Osteocyte (in vitro differentiated cells): ENCODE data around the gene LNX1. TPM values are rescaled to one million over a fixed set of nuclear protein-coding genes. Genes with fewer than 3 reads are reported as not detected.
A peak's percentile ranks its signal among the peaks of the same experiment; 100 is the strongest.

Source experiments
- DNase-seq: peaks from one replicate; pipeline ENCODE4 v3.0.0; 2021; ENCODE audit warnings: mixed read lengths; ENCODE audit not compliant: unreplicated experiment; ENCODE audit errors: extremely low spot score
- H3K27ac Mint-ChIP-seq: one replicate; pipeline ENCODE4 v1.8.0; 2021; ENCODE audit warnings: mild to moderate bottlenecking, mixed read lengths; ENCODE audit not compliant: unreplicated experiment
- H3K27me3 Mint-ChIP-seq: one replicate; pipeline ENCODE4 v1.8.0; 2021; ENCODE audit warnings: mixed read lengths; ENCODE audit not compliant: unreplicated experiment
- H3K36me3 Mint-ChIP-seq: one replicate; pipeline ENCODE4 v1.8.0; 2021; ENCODE audit warnings: mixed read lengths; ENCODE audit not compliant: unreplicated experiment
- H3K4me1 Mint-ChIP-seq: one replicate; pipeline ENCODE4 v1.8.0; 2021; ENCODE audit warnings: mixed read lengths; ENCODE audit not compliant: unreplicated experiment
- H3K4me3 Mint-ChIP-seq: one replicate; pipeline ENCODE4 v1.8.0; 2021; ENCODE audit warnings: mild to moderate bottlenecking, moderate library complexity, mixed read lengths; ENCODE audit not compliant: unreplicated experiment
- H3K9me3 Mint-ChIP-seq: one replicate; pipeline ENCODE4 v1.8.0; 2021; ENCODE audit warnings: mixed read lengths; ENCODE audit not compliant: unreplicated experiment
- total RNA-seq: library from RNA; stranded (reverse); gene quantifications from 2 replicates; pipeline ENCODE4 v1.2.1, GENCODE V29; 2021
- TF ChIP-seq, protein P1 (sequence below): fragments of 200-600 bp; sonication (generic); IDR thresholded peaks from 2 replicates; pipeline ENCODE4 v1.5.0; 2021; ENCODE audit warnings: antibody characterized with exemption, mild to moderate bottlenecking, moderate library complexity

LNX1 gene
- total RNA-seq, 1 donor from 2014 or later: 0.24 TPM

DNA sequence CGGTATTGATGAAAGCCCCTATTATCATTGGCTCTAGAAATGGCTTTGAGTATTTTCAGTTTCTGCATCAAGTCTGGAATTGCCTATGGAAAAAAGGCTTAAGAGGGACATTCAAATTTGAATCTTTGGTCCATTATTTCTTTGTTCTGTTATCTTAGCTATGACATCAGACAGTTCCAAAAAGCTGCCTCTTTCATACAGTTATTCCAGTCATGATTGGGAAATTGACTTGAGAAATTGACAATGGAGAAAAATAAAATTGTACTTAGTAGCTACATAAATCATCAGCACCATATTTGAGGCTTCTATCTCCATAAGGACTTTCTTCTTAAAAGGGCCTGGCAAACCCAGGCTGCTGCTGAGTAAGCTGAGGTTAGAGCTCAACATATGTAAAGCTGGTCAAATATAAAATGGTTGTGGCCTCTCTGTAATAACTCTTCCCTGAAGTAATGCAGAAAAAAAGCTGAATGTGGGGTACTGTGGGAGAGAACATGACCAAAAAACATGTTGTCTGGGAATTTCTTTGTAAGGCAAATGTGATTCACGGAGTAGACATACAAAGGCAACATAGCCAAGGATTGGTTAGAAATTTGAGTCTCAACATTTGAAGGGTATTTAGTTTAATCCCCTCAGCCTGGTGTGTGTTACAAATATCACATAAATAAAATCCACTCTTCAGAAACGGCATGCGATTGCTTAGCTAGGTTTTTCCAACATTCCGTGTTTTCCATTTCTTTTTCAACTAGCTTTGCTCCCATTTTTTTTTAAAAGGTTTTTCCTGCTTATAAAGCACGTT is 100.9 kb downstream of the LNX1 start:
- H3K4me1 Mint-ChIP-seq: peaks cover 25% of the 10 kb centered on the region
- H3K27me3 Mint-ChIP-seq: no peaks in the 10 kb centered on the region
- no peaks in the 10 kb centered on the region for H3K36me3 Mint-ChIP-seq
- no peak for DNase-seq
- H3K4me3 Mint-ChIP-seq: no peak overlapping the region
- peak overlapping the region; percentile 72 for H3K27ac Mint-ChIP-seq
- no peaks in the 10 kb centered on the region for H3K9me3 Mint-ChIP-seq
- TF ChIP-seq, protein P1, sequence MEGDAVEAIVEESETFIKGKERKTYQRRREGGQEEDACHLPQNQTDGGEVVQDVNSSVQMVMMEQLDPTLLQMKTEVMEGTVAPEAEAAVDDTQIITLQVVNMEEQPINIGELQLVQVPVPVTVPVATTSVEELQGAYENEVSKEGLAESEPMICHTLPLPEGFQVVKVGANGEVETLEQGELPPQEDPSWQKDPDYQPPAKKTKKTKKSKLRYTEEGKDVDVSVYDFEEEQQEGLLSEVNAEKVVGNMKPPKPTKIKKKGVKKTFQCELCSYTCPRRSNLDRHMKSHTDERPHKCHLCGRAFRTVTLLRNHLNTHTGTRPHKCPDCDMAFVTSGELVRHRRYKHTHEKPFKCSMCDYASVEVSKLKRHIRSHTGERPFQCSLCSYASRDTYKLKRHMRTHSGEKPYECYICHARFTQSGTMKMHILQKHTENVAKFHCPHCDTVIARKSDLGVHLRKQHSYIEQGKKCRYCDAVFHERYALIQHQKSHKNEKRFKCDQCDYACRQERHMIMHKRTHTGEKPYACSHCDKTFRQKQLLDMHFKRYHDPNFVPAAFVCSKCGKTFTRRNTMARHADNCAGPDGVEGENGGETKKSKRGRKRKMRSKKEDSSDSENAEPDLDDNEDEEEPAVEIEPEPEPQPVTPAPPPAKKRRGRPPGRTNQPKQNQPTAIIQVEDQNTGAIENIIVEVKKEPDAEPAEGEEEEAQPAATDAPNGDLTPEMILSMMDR: no peak

DNA sequence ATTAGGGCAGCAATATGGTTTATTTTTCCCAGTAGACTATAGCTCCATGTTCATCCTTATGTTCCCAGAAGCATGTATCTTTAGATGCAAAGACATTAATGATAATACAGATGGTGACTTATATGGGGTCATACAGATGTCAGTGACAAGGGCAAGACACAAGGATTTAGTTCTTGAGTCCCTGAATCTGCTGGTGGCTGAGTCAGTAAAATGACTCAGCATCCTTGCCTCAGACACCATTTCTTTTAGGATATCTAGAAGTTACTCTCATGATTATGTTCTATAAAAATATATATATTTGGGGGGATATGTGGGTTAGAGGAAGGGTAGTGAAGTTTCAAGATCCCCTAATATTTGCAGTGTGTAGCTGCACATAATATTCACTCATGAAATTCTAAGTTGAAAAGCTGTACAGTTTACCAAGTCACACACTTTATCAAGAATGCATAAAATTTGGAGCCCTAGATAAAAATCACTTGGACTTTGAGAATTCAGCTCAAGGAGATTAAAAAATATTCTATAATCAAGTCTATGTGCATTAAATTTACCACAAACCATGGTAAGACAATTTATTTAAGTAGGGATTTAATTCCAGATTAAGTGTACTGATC is 101.9 kb downstream of the LNX1 start:
- no peak overlapping the region for H3K4me3 Mint-ChIP-seq
- DNase-seq: no peak
- no peaks in the 10 kb centered on the region for H3K9me3 Mint-ChIP-seq
- no peak overlapping the region for H3K27ac Mint-ChIP-seq
- H3K4me1 Mint-ChIP-seq: peaks cover 25% of the 10 kb centered on the region
- H3K36me3 Mint-ChIP-seq: no peaks in the 10 kb centered on the region
- TF ChIP-seq, protein P1: no peak
- H3K27me3 Mint-ChIP-seq: no peaks in the 10 kb centered on the region

DNA sequence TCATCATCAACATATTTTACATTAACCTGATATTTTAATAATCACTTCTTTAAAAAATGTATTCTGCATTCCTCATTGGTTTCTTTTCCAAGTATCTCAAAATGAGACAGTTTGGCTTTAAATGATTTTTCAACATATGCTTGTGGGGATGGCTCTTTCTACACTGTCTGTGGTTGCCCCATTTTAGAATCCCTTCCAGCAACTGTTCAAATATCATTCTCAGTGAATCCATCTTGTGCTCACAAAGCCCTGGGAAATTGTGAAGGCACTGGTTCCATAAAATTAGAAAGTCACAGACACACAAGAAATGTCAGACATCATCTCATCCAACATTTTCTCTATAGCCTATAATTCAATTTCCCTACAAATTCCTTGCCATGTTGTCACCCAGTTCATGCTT is 103.5 kb downstream of the LNX1 start:
- no peaks in the 10 kb centered on the region for H3K36me3 Mint-ChIP-seq
- DNase-seq: no peak
- H3K27me3 Mint-ChIP-seq: no peaks in the 10 kb centered on the region
- H3K4me3 Mint-ChIP-seq: no peak overlapping the region
- no peaks in the 10 kb centered on the region for H3K9me3 Mint-ChIP-seq
- TF ChIP-seq, protein P1: no peak
- H3K4me1 Mint-ChIP-seq: peaks cover 25% of the 10 kb centered on the region
- H3K27ac Mint-ChIP-seq: no peak overlapping the region

DNA sequence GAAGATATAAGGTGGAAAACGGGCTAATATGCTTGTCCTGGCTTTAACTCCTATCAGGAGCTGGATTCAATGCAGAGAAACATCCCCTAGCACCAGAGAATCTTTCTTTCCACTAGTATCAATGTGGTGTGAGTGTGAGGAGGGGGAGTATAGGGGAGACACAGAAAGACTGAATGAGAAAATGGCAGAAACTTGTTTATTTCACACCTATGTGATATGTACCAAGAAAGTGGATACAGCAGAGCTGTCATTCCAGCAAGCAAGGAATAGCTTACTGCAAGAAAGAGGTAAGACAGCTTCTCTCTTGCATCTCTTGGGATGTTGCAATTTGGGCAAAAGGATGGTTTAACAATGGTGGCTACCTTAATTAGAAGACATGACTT is 105.6 kb downstream of the LNX1 start:
- H3K27me3 Mint-ChIP-seq: no peaks in the 10 kb centered on the region
- H3K36me3 Mint-ChIP-seq: no peaks in the 10 kb centered on the region
- TF ChIP-seq, protein P1: no peak
- no peak for DNase-seq
- peaks cover 16% of the 10 kb centered on the region for H3K4me1 Mint-ChIP-seq
- no peak overlapping the region for H3K27ac Mint-ChIP-seq
- no peak overlapping the region for H3K4me3 Mint-ChIP-seq
- H3K9me3 Mint-ChIP-seq: no peaks in the 10 kb centered on the region

DNA sequence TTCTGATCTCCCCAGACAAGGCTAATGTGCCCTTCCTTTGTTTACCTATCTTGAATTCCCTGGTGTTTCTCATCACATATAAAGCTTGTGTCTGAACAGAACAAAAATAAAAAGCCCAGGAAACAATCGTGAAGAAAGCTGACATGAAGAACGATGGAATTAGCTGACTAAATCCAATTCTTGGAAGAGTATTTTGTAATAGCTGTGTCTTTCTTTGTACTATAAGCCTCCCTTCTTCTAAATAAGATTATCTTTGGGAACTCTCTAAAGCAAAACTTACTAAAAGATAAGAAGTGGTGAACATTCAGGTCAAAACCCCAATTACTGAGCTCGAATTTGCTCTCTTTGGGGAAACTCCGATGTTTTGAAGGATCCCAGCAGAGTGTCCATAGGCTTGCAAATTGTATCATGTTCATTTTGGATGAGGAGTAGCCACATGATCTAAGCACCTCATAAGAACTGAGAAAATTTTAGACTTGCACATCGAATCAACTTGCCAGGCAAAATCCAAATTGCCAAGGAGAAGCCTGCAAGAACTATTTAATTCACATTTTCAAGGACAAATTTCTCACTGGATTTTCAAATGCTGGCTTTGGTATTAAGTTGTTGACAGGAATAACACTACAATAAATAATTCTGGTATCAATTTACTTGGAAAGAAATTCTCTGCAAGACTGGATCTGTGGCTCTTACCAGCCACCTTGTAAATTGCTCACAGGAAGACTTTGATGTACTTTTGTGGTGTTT is 106.2 kb downstream of the LNX1 start:
- H3K4me1 Mint-ChIP-seq: peaks cover 13% of the 10 kb centered on the region
- H3K27ac Mint-ChIP-seq: no peak overlapping the region
- H3K27me3 Mint-ChIP-seq: no peaks in the 10 kb centered on the region
- no peaks in the 10 kb centered on the region for H3K36me3 Mint-ChIP-seq
- TF ChIP-seq, protein P1: no peak
- DNase-seq: no peak
- H3K4me3 Mint-ChIP-seq: no peak overlapping the region
- H3K9me3 Mint-ChIP-seq: no peaks in the 10 kb centered on the region
